ENCODE measurements around the gene AIG1. TPM values are rescaled to one million over a fixed set of nuclear protein-coding genes. Genes with fewer than 3 reads are reported as not detected.

Gene AIG1
- total RNA-seq, 1 donor from 2014 or later: 7.2 TPM

GRCh38 chr6:143253586-143253985 lies 192.9 kb downstream of the AIG1 start:
- ChIA-PET POLR2A (no interaction called here), CTCF (no interaction called here)
- Mint-ChIP-seq H3K27me3 (no peaks in the 10 kb centered on the region), H3K27ac (no peak overlapping the region), H3K4me3 (no peak overlapping the region), H3K36me3 (ENCODE audit: low read depth) (no peaks in the 10 kb centered on the region), H3K9me3 (peaks cover 6% of the 10 kb centered on the region), H3K4me1 (no peaks in the 10 kb centered on the region)
- no peak for ATAC-seq (ENCODE audit: low read depth)
- no peak for DNase-seq
- intact Hi-C loops (cut with micrococcal nuclease): no loop called here
- TF ChIP-seq CTCF (IDR thresholded peaks at IDR 0.05): no peak

GRCh38 chr6:143258945-143259344 lies 198.3 kb downstream of the AIG1 start:
- DNase-seq: no peak
- POLR2A ChIA-PET: no interaction called here
- Mint-ChIP-seq H3K9me3 (peaks cover 14% of the 10 kb centered on the region), H3K4me3 (no peak overlapping the region), H3K27ac (no peak overlapping the region), H3K4me1 (no peaks in the 10 kb centered on the region), H3K27me3 (no peaks in the 10 kb centered on the region), H3K36me3 (ENCODE audit: low read depth) (peaks cover 2% of the 10 kb centered on the region)
- intact Hi-C loops (cut with micrococcal nuclease): no loop called here
- ATAC-seq (ENCODE audit: low read depth): no peak
- no peak for TF ChIP-seq CTCF (IDR thresholded peaks at IDR 0.05)
- CTCF ChIA-PET: no interaction called here

GRCh38 chr6:143260857-143261256 lies 200.2 kb downstream of the AIG1 start:
- ChIA-PET CTCF (no interaction called here), POLR2A (interaction anchor here (0.5 kb wide), 1 partner anchor 169 kb away, joined by 8 read pairs; no protein-coding TSS in a partner anchor)
- H3K4me1 Mint-ChIP-seq: no peaks in the 10 kb centered on the region
- ATAC-seq (ENCODE audit: low read depth) (no peak), DNase-seq (no peak)
- peaks cover 2% of the 10 kb centered on the region for H3K36me3 Mint-ChIP-seq (ENCODE audit: low read depth)
- peaks cover 14% of the 10 kb centered on the region for H3K9me3 Mint-ChIP-seq
- intact Hi-C loops (cut with micrococcal nuclease): no loop called here
- H3K4me3 Mint-ChIP-seq: no peak overlapping the region
- no peak for TF ChIP-seq CTCF (IDR thresholded peaks at IDR 0.05)
- no peaks in the 10 kb centered on the region for H3K27me3 Mint-ChIP-seq
- no peak overlapping the region for H3K27ac Mint-ChIP-seq

GRCh38 chr6:143261899-143262436 lies 201.3 kb downstream of the AIG1 start:
- H3K4me3 Mint-ChIP-seq: no peak overlapping the region
- H3K27me3 Mint-ChIP-seq: no peaks in the 10 kb centered on the region
- H3K27ac Mint-ChIP-seq: no peak overlapping the region
- CTCF ChIA-PET: no interaction called here
- intact Hi-C loops (cut with micrococcal nuclease): no loop called here
- H3K4me1 Mint-ChIP-seq: no peaks in the 10 kb centered on the region
- peaks cover 14% of the 10 kb centered on the region for H3K9me3 Mint-ChIP-seq
- DNase-seq: no peak
- TF ChIP-seq CTCF (IDR thresholded peaks at IDR 0.05): no peak
- peaks cover 2% of the 10 kb centered on the region for H3K36me3 Mint-ChIP-seq (ENCODE audit: low read depth)
- POLR2A ChIA-PET: no interaction called here
- ATAC-seq (ENCODE audit: low read depth): no peak

- Mint-ChIP-seq H3K9me3 (peaks cover 14% of the 10 kb centered on the region), H3K4me1 (no peaks in the 10 kb centered on the region), H3K27ac (no peak overlapping the region), H3K4me3 (no peak overlapping the region), H3K27me3 (no peaks in the 10 kb centered on the region), H3K36me3 (ENCODE audit: low read depth) (peaks cover 2% of the 10 kb centered on the region)
- CTCF ChIA-PET: no interaction called here
- ATAC-seq (ENCODE audit: low read depth) (no peak), DNase-seq (no peak)
- POLR2A ChIA-PET: no interaction called here
- intact Hi-C loops (cut with micrococcal nuclease): no loop called here
- TF ChIP-seq CTCF (IDR thresholded peaks at IDR 0.05): no peak
Observed at GRCh38 chr6:143262859-143263258, 202.2 kb downstream of the AIG1 start.

Data from activated B cell treated with CpG ODN at 0.5 μM for 24 hours (primary cell).